H1 (cell line): ENCODE data around the gene MAP3K6. TPM values are rescaled to one million over a fixed set of nuclear protein-coding genes. Genes with fewer than 3 reads are reported as not detected.

Experiments
- CTCF ChIA-PET: fragments of 300-600 bp; sonication (Branson Sonifier 250); formaldehyde crosslinking; loops from one replicate; lab custom pipeline; 2021; ENCODE audit not compliant: partially characterized antibody; lab: Charles Lee
- POLR2A ChIA-PET: fragments of 300-600 bp; sonication (Branson Sonifier 250); formaldehyde crosslinking; loops from one replicate; lab custom pipeline; 2021; ENCODE audit warnings: inconsistent platforms; ENCODE audit not compliant: partially characterized antibody; lab: Charles Lee
- DNase-seq, 2 experiments: peaks; one replicate each; pipeline versions ENCODE4 v3.0.0 to v3.0.0-alpha.2; 2010 to 2022; ENCODE audit warnings: low spot score in 2 of 2, low read depth in 1 of 2, mixed read lengths in 1 of 2
- FAIRE-seq: peaks from 2 replicates; lab custom pipeline; 2011; peaks lifted over from hg19 to GRCh38; lab: Jason Lieb, UNC
- H2AFZ ChIP-seq: 2 replicates; pipeline ENCODE4 v1.8.1; 2012; ENCODE audit warnings: low read length, inconsistent platforms
- H2AK5ac ChIP-seq: 2 replicates; pipeline ENCODE4 v1.6.1; 2013; ENCODE audit warnings: low read depth, low read length
- H2BK120ac ChIP-seq: replicated peaks from 2 replicates; pipeline ENCODE3; 2013; ENCODE audit warnings: low read depth, low read length, inconsistent platforms
- H2BK12ac ChIP-seq: 2 replicates; pipeline ENCODE4 v1.6.1; 2013; ENCODE audit warnings: low read depth, low read length
- H2BK15ac ChIP-seq: 2 replicates; pipeline ENCODE4 v1.6.1; 2013; ENCODE audit warnings: low read length
- H2BK20ac ChIP-seq: 2 replicates; pipeline ENCODE4 v1.6.1; 2013; ENCODE audit warnings: low read length
- H2BK5ac ChIP-seq: 2 replicates; pipeline ENCODE4 v1.6.1; 2013; ENCODE audit warnings: low read depth, low read length
- H3K14ac ChIP-seq: 2 replicates; pipeline ENCODE4 v1.6.1; 2013; ENCODE audit warnings: inconsistent platforms; ENCODE audit not compliant: insufficient read length
- H3K18ac ChIP-seq: 2 replicates; pipeline ENCODE4 v1.6.1; 2013; ENCODE audit warnings: low read length; ENCODE audit errors: extremely low read depth
- H3K23ac ChIP-seq: 2 replicates; pipeline ENCODE4 v1.6.1; 2013; ENCODE audit warnings: inconsistent platforms; ENCODE audit not compliant: insufficient read length
- H3K23me2 ChIP-seq: 2 replicates; pipeline ENCODE4 v1.6.1; 2013; ENCODE audit warnings: low read depth, low read length
- H3K27ac ChIP-seq: 2 replicates; pipeline ENCODE4 v1.6.1; 2011; ENCODE audit warnings: low read depth, low read length, inconsistent platforms
- H3K27me3 ChIP-seq, 4 experiments: replicated peaks in 1 of 4; 1 replicate in 1 of 4; 2 replicates in 3 of 4; pipeline versions ENCODE4 v1.6.1 to v1.8.1; 2011 to 2013; ENCODE audit warnings: low read length in 3 of 4, mild to moderate bottlenecking in 3 of 4, inconsistent platforms in 2 of 4, mixed read lengths in 2 of 4, moderate library complexity in 1 of 4; ENCODE audit not compliant: control insufficient read depth in 3 of 4, insufficient read depth in 3 of 4; ENCODE audit errors: extremely low read depth in 1 of 4
- H3K36me3 ChIP-seq, 4 experiments: 2 replicates each; pipeline versions ENCODE4 v1.6.1 to v1.8.1; 2011 to 2013; ENCODE audit warnings: mild to moderate bottlenecking in 4 of 4, low read length in 3 of 4, moderate library complexity in 2 of 4, control low read depth in 1 of 4, inconsistent platforms in 1 of 4; ENCODE audit not compliant: insufficient read depth in 4 of 4, control insufficient read depth in 2 of 4
- H3K4ac ChIP-seq: replicated peaks from 2 replicates; pipeline ENCODE3; 2013; ENCODE audit warnings: low read length, low read depth, mixed read lengths, inconsistent platforms; ENCODE audit not compliant: insufficient read length
- H3K4me1 ChIP-seq, 4 experiments: replicated peaks in 1 of 4; 1 replicate in 1 of 4; 2 replicates in 3 of 4; pipeline versions ENCODE4 v1.6.1 to v1.8.1; 2011 to 2013; ENCODE audit warnings: low read length in 3 of 4, inconsistent platforms in 2 of 4, mixed read lengths in 1 of 4; ENCODE audit not compliant: insufficient read depth in 4 of 4, control insufficient read depth in 3 of 4
- H3K4me2 ChIP-seq, 2 experiments: 2 replicates each; pipeline versions ENCODE4 v1.6.1 to v1.8.1; 2011 to 2013; ENCODE audit warnings: low read depth in 2 of 2, low read length in 2 of 2, control low read depth in 1 of 2, inconsistent platforms in 1 of 2, mild to moderate bottlenecking in 1 of 2; ENCODE audit not compliant: insufficient read depth in 1 of 2
- H3K4me3 ChIP-seq, 4 experiments: fragments of 200-600, 300-600 bp in 1 of 4; sonication (generic), shearing (Covaris generic), sonication (Bioruptor Twin) in 1 of 4; 2 replicates each; pipeline versions ENCODE4 v1.5.1 to v1.8.1; 2011 to 2016; ENCODE audit warnings: low read length in 4 of 4, low read depth in 3 of 4, control low read depth in 2 of 4, inconsistent platforms in 2 of 4, mild to moderate bottlenecking in 2 of 4, mixed read lengths in 1 of 4, moderate library complexity in 1 of 4; ENCODE audit not compliant: insufficient read depth in 2 of 4; ENCODE audit errors: extremely low read depth in 1 of 4
- H3K56ac ChIP-seq: replicated peaks from 2 replicates; pipeline ENCODE3; 2013; ENCODE audit warnings: low read depth, mild to moderate bottlenecking, mixed read lengths, low read length, inconsistent platforms; ENCODE audit not compliant: insufficient read length
- H3K79me1 ChIP-seq: 2 replicates; pipeline ENCODE4 v1.6.1; 2013; ENCODE audit warnings: low read depth, low read length, control low read depth
- H3K79me2 ChIP-seq, 2 experiments: 2 replicates each; pipeline versions ENCODE4 v1.6.1 to v1.8.1; 2012 to 2013; ENCODE audit warnings: low read length in 2 of 2, mild to moderate bottlenecking in 2 of 2, inconsistent platforms in 1 of 2; ENCODE audit not compliant: insufficient read depth in 2 of 2, control insufficient read depth in 1 of 2
- H3K9ac ChIP-seq, 4 experiments: replicated peaks in 1 of 4; 1 replicate in 1 of 4; 2 replicates in 3 of 4; pipeline versions ENCODE4 v1.6.1 to v1.8.1; 2011 to 2013; ENCODE audit warnings: low read depth in 3 of 4, low read length in 3 of 4, control low read depth in 2 of 4, mild to moderate bottlenecking in 2 of 4, moderate library complexity in 2 of 4, inconsistent platforms in 1 of 4; ENCODE audit errors: extremely low read depth in 1 of 4
- H3K9me3 ChIP-seq, 2 experiments: 2 replicates each; pipeline versions ENCODE4 v1.6.1 to v1.8.1; 2012 to 2013; ENCODE audit warnings: mild to moderate bottlenecking in 2 of 2, moderate library complexity in 2 of 2, control low read depth in 1 of 2, inconsistent platforms in 1 of 2, low read depth in 1 of 2, low read length in 1 of 2, mixed read lengths in 1 of 2; ENCODE audit not compliant: insufficient read depth in 2 of 2
- H4K20me1 ChIP-seq, 2 experiments: replicated peaks in 1 of 2; 2 replicates each; pipeline versions ENCODE3 to v1.8.1; 2011 to 2013; ENCODE audit warnings: inconsistent platforms in 2 of 2, low read length in 2 of 2, mild to moderate bottlenecking in 1 of 2; ENCODE audit not compliant: insufficient read depth in 2 of 2, control insufficient read depth in 1 of 2
- H4K5ac ChIP-seq: 2 replicates; pipeline ENCODE4 v1.6.1; 2013; ENCODE audit warnings: low read length, low read depth, mixed read lengths, inconsistent platforms; ENCODE audit not compliant: insufficient read length
- H4K8ac ChIP-seq: 2 replicates; pipeline ENCODE4 v1.8.0; 2013; ENCODE audit warnings: mild to moderate bottlenecking, moderate library complexity, low read length, inconsistent platforms; ENCODE audit not compliant: insufficient read depth; ENCODE audit errors: extremely low read depth
- H4K91ac ChIP-seq: replicated peaks from 2 replicates; pipeline ENCODE3; 2013; ENCODE audit warnings: low read length, mixed read lengths, inconsistent platforms; ENCODE audit not compliant: insufficient read length
- BRCA1 ChIP-seq: IDR thresholded peaks from 2 replicates; pipeline ENCODE4 v1.6.1; 2012; ENCODE audit warnings: low read depth, low read length, improper control_type of control experiment
- CHD2 ChIP-seq: IDR thresholded peaks from 2 replicates; pipeline ENCODE4 v1.6.1; 2012; ENCODE audit warnings: low read length, improper control_type of control experiment
- EGR1 ChIP-seq: IDR thresholded peaks from 2 replicates; pipeline ENCODE4 v1.6.1; 2011; ENCODE audit warnings: low read depth, low read length, borderline replicate concordance
- EZH2 ChIP-seq: fragments of 200-600 bp; sonication (generic); IDR thresholded peaks from 2 replicates; pipeline ENCODE4 v1.7.1; 2012; ENCODE audit warnings: low read depth, mild to moderate bottlenecking, moderate library complexity, low read length, inconsistent platforms; ENCODE audit not compliant: severe bottlenecking
- KDM1A ChIP-seq: fragments of 200-600, 300-600 bp; sonication (generic); IDR thresholded peaks from 2 replicates; pipeline ENCODE4 v1.7.1; 2016; ENCODE audit warnings: mild to moderate bottlenecking, low read length, borderline replicate concordance
- KDM5A ChIP-seq: fragments of 200-600 bp; IDR thresholded peaks from 2 replicates; pipeline ENCODE4 v1.7.1; 2012; ENCODE audit warnings: mild to moderate bottlenecking, low read length, inconsistent platforms, mixed read lengths
- PHF8 ChIP-seq: fragments of 200-600 bp; sonication (generic); conservative IDR thresholded peaks from 2 replicates; pipeline ENCODE4 v1.7.1; 2012; ENCODE audit warnings: low read depth, mild to moderate bottlenecking, inconsistent platforms, low read length, moderate library complexity
- POLR2AphosphoS5 ChIP-seq: IDR thresholded peaks from 2 replicates; pipeline ENCODE4 v1.6.1; 2011; ENCODE audit warnings: low read depth, low read length
- RBBP5 ChIP-seq: IDR thresholded peaks from 2 replicates; pipeline ENCODE4 v1.7.1; 2012; ENCODE audit warnings: low read depth, mild to moderate bottlenecking, inconsistent platforms, low read length, moderate library complexity, borderline replicate concordance
- SAP30 ChIP-seq: fragments of 300-600 bp; sonication (generic); IDR thresholded peaks from 2 replicates; pipeline ENCODE4 v1.7.1; 2012; ENCODE audit warnings: low read length, moderate library complexity, mild to moderate bottlenecking, inconsistent platforms; ENCODE audit not compliant: insufficient read depth, insufficient replicate concordance
- SIX5 ChIP-seq: IDR thresholded peaks from 2 replicates; pipeline ENCODE4 v1.6.1; 2011; ENCODE audit warnings: mild to moderate bottlenecking, low read depth, low read length
- SP1 ChIP-seq: IDR thresholded peaks from 2 replicates; pipeline ENCODE4 v1.6.1; 2011; ENCODE audit warnings: low read depth, low read length
- WGBS, 2 experiments: shearing (Covaris generic) in 1 of 2; methylation state at CpG; one replicate each; pipeline versions ENCODE4 v1.1.6 to v1.1.7; 2013 to 2015; ENCODE audit warnings: low lambda C conversion rate in 2 of 2, mixed read lengths in 2 of 2, inconsistent platforms in 1 of 2, low coverage in 1 of 2, missing lambda C conversion rate in 1 of 2; ENCODE audit not compliant: insufficient replicate concordance in 2 of 2, insufficient coverage in 1 of 2, insufficient read length in 1 of 2; ENCODE audit errors: extremely low coverage in 1 of 2, missing lambda C conversion rate in 1 of 2; 5-methylcytosine and 5-hydroxymethylcytosine counted together
- polyA plus RNA-seq, 7 experiments: library from polyadenylated mRNA; depleted of rRNA in 3 of 7; stranded (reverse) in 5 of 7; unstranded in 2 of 7; fragments of >200 nt in 5 of 7; fragments of 200-250 nt in 2 of 7; gene quantifications; 1 replicate in 5 of 7; 2 replicates in 1 of 7; 4 replicates in 1 of 7; pipeline versions ENCODE4 v1.2.1 to v1.2.3, GENCODE V29; 2011 to 2013; ENCODE audit warnings: missing spikeins in 2 of 7, mixed read lengths in 2 of 7
- total RNA-seq: library from RNA; stranded (reverse); fragmentation: NEBNext Ultra II Directional; extraction: Animal tissue kit (Norgen Biotek cat#: 25700); gene quantifications from 2 replicates; pipeline ENCODE4 v1.2.1, GENCODE V29; 2021

The MAP3K6 gene
- total and polyA plus RNA-seq, 2 of the 8 experiments (the other 6 are each of a cell fraction or from before 2014, with no cell fraction given), result 7.4 to 7.6 TPM

DNA sequence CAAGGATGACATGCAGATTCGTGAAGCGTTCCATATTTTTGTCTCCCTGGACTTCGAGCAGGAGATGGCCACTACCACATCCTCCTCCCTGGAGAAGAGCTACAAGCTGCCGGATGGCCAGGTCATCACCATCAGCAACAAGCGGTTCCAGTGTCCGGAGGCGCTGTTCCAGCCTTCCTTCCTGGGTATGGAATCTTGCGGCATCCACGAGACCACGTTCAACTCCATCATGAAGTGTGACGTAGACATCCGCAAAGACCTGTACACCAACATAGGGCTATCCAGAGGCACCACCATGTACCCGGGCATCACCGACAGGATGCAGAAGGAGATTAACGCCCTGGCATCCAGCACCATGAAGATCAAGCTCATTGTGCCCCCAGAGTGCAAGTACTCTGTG is 41.5 kb downstream of the MAP3K6 start:
- no peak overlapping the region for H3K4ac ChIP-seq
- H3K23me2 ChIP-seq, result peaks cover 7% of the 10 kb centered on the region; the same call in 1 of the 2 replicates
- H3K23ac ChIP-seq, result no peak overlapping the region
- H2BK15ac ChIP-seq, result no peak overlapping the region
- no peak overlapping the region for H2BK20ac ChIP-seq
- no peak overlapping the region for H3K4me2 ChIP-seq
- H3K79me1 ChIP-seq, result peaks cover 8% of the 10 kb centered on the region; the same call in 1 of the 2 replicates
- H4K20me1 ChIP-seq, result peaks cover 4 to 7% of the 10 kb centered on the region in 2 experiments
- H2BK120ac ChIP-seq, result no peak overlapping the region
- no peak overlapping the region for H2BK12ac ChIP-seq
- H4K8ac ChIP-seq, result no peak overlapping the region
- no peak for FAIRE-seq
- H4K91ac ChIP-seq, result no peak overlapping the region
- 94% methylated on average over 15 of the region's 15 CpGs; no CpG with 5 or more reads in 1 of the 2 experiments for WGBS, 2 experiments
- no peak overlapping the region for H3K9ac ChIP-seq
- DNase-seq, result no peak
- no peak overlapping the region for H4K5ac ChIP-seq
- H3K27ac ChIP-seq, result no peak overlapping the region
- H2BK5ac ChIP-seq, result no peak overlapping the region
- ChIA-PET CTCF (interaction anchor here (0.6 to 7.0 kb wide), 10 partner anchors 8 to 343 kb away, joined by 3 to 102 read pairs (median 10); no protein-coding TSS in a partner anchor), POLR2A (interaction anchor here (0.8 kb wide), 1 partner anchor 14 kb away, joined by 3 read pairs; no protein-coding TSS in a partner anchor)
- H3K14ac ChIP-seq, result no peak overlapping the region
- 0 out of 7 replicates have a peak, but pooled peaks cover 0 to 6% (median 0%) of the 10 kb centered on the region in 4 experiments for H3K4me1 ChIP-seq
- H3K36me3 ChIP-seq, result peaks cover 2 to 7% (median 6%) of the 10 kb centered on the region in 4 experiments; a peak in 7 of 8 replicates
- no peak overlapping the region for H3K18ac ChIP-seq
- no peak overlapping the region for H2AK5ac ChIP-seq
- H3K9me3 ChIP-seq, result no peaks in the 10 kb centered on the region
- no peak overlapping the region for H3K56ac ChIP-seq
- no peak overlapping the region for H3K4me3 ChIP-seq
- no peak overlapping the region for H2AFZ ChIP-seq
- no peaks in the 10 kb centered on the region; a peak in 1 of 7 replicates for H3K27me3 ChIP-seq
- H3K79me2 ChIP-seq, result peaks cover 4 to 61% of the 10 kb centered on the region in 2 experiments
- TF ChIP-seq KDM1A (no peak), CHD2 (no peak), EZH2 (no peak), POLR2AphosphoS5 (no peak), RBBP5 (no peak), EGR1 (no peak), BRCA1 (no peak), PHF8 (no peak), KDM5A (no peak), SP1 (no peak), SAP30 (no peak), SIX5 (no peak)
